Upper lobe of right lung (tissue), 1 donor: Measurements from ENCODE around the gene C13orf42. TPM values are rescaled to one million over a fixed set of nuclear protein-coding genes. Genes with fewer than 3 reads are reported as not detected.
"Not testable (repeated sequence)": the region's sequence is repeated elsewhere in the genome, so short reads cannot be mapped to it uniquely, and the experiment has no call there.

Experiments
- ATAC-seq: fragments of 200-7000 bp; cut with Tn5 transposase; one replicate; pipeline ENCODE4 v1.9.1; 2020; ENCODE audit warnings: mild to moderate bottlenecking, moderate library complexity
- DNase-seq: peaks from one replicate; pipeline ENCODE4 v3.0.0-alpha.2; 2020
- H3K27ac ChIP-seq: fragments of 200-600 bp; one replicate; pipeline ENCODE4 v1.8.0; 2022
- H3K27me3 ChIP-seq: fragments of 200-600 bp; one replicate; pipeline ENCODE4 v1.8.0; 2022; ENCODE audit warnings: mild to moderate bottlenecking
- H3K36me3 ChIP-seq: fragments of 200-600 bp; one replicate; pipeline ENCODE4 v1.8.0; 2022
- H3K4me1 ChIP-seq: fragments of 200-600 bp; one replicate; pipeline ENCODE4 v1.8.0; 2022
- H3K4me3 ChIP-seq: fragments of 200-600 bp; one replicate; pipeline ENCODE4 v1.8.0; 2022; ENCODE audit warnings: mild to moderate bottlenecking
- H3K9me3 ChIP-seq: fragments of 200-600 bp; one replicate; pipeline ENCODE4 v1.8.0; 2022
- intact Hi-C: fragments of 100-400 bp; cut with DNase I; formaldehyde crosslinking; loops from one replicate; pipeline ENCODE4 v1.11.0; 2022
- total RNA-seq: library from RNA; stranded (reverse); fragmentation: NEBNext Ultra II Directional; extraction: Animal tissue kit (Norgen Biotek cat#: 25700); gene quantifications from one replicate; pipeline ENCODE4 v1.2.1, GENCODE V29; 2021
- TF ChIP-seq, protein P1 (sequence below): fragments of 200-600 bp; IDR thresholded peaks from one replicate; pipeline ENCODE4 v1.8.0; 2022; ENCODE audit warnings: antibody characterized with exemption
- donor health status: DM: no; HTN: yes; CAD: no; lungs with severe emphysema.

C13orf42 gene
- total RNA-seq, 1 donor from 2014 or later = not detected

DNA sequence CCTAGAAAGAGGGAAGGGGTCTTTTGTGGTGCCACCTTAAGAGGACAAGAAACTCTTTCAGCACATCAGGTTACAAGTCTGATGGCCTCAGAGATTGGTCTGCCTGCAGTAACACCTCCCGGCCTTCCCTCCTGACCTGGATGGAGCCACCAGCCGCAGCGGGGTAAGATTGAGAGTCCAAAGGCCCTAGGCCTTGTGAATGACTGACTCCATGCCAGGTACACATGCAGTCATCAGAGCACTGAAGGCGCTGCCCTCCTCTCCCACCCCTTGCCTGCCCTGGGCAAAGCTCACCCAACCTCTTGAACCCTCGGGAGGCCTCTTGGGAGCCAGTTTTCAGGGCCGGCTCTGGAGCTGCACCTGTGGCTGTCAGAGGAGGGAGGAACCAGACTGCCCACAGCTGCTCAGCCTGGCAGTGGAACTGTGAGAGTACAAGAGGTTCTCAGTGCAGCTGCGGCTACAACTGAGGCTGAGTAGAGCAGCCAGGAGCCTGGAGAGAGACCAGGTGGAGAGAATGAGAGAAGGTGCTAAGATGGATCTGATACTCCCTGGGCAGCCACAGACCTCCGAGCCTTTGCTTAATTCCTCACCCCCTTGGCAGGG lies 23.8 kb upstream of the C13orf42 start:
- no peaks in the 10 kb centered on the region for H3K4me1 ChIP-seq
- no peak for DNase-seq
- TF ChIP-seq, protein P1, sequence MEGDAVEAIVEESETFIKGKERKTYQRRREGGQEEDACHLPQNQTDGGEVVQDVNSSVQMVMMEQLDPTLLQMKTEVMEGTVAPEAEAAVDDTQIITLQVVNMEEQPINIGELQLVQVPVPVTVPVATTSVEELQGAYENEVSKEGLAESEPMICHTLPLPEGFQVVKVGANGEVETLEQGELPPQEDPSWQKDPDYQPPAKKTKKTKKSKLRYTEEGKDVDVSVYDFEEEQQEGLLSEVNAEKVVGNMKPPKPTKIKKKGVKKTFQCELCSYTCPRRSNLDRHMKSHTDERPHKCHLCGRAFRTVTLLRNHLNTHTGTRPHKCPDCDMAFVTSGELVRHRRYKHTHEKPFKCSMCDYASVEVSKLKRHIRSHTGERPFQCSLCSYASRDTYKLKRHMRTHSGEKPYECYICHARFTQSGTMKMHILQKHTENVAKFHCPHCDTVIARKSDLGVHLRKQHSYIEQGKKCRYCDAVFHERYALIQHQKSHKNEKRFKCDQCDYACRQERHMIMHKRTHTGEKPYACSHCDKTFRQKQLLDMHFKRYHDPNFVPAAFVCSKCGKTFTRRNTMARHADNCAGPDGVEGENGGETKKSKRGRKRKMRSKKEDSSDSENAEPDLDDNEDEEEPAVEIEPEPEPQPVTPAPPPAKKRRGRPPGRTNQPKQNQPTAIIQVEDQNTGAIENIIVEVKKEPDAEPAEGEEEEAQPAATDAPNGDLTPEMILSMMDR = no peak

DNA sequence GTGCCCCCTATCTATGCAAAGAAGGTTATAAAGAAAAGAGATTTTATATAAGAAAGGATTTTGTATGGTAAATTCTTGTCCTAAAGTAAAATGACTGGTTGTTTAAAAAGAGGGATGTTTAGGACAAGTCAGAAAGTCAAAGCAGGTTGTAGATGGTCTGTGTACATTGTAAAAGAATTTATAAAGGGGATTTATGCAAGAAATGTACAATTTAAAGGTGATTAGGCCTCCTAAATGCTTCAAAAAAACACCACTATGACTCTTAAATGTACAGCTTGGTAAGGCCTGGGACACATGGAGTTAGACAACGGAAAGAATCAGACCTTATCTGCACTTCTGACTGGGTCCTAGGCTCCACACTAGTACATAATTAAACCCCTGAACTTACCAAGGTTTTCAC lies 19.3 kb upstream of the C13orf42 start:
- no peak overlapping the region for H3K27ac ChIP-seq
- no peak overlapping the region for H3K4me3 ChIP-seq
- TF ChIP-seq, protein P1 = no peak
- ATAC-seq (no peak), DNase-seq (no peak)
- no peaks in the 10 kb centered on the region for H3K9me3 ChIP-seq
- H3K27me3 ChIP-seq = no peaks in the 10 kb centered on the region
- H3K4me1 ChIP-seq = no peaks in the 10 kb centered on the region
- H3K36me3 ChIP-seq = no peaks in the 10 kb centered on the region
- intact Hi-C loops = no loop called here

More for the DNA sequence above, 23.8 kb upstream of the C13orf42 start:
- no peaks in the 10 kb centered on the region for H3K36me3 ChIP-seq
- no peak overlapping the region for H3K27ac ChIP-seq
- intact Hi-C loops = no loop called here
- no peak overlapping the region for H3K4me3 ChIP-seq
- no peaks in the 10 kb centered on the region for H3K27me3 ChIP-seq
- no peaks in the 10 kb centered on the region for H3K9me3 ChIP-seq
- ATAC-seq = no peak

DNA sequence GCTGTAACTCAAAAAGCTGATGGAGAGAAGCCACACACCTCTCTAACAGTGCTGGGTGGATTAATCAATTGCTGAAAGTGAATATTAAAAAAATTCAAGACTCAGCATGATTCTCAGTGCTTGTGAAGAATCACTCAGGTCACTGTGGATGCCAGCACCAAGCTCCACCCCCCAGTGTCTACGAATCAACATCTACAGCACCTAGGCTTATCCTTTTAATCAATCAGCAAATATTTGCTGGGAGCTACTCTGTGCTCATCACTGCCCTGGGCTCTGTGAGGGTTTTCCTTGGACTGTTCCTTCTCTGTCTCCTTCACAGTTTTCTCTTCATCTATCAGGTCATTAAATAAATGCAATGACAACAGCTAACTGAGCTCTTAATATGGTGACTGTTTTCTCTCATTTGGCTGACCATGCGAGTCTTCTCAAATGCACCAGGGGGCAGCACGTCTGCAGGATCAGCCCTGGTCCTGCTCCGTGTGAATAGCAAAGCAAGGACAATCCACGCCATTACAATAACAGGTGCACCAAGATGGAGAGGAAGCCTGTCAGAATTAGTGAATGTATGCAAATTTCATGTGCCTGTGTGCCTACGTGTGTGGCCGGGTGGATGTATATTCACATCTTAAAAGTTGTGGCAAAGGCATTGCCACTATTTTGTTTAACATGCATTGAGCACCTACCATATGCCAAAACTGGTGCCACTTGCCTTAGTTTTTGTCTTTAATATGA lies 14.6 kb upstream of the C13orf42 start:
- intact Hi-C loops = loop anchor here (5.0 kb wide), 1 partner anchor 162 kb away; no protein-coding TSS in a partner anchor
- Histone ChIP-seq H3K27ac (no peak overlapping the region), H3K27me3 (no peaks in the 10 kb centered on the region), H3K9me3 (no peaks in the 10 kb centered on the region), H3K4me3 (no peak overlapping the region), H3K4me1 (no peaks in the 10 kb centered on the region), H3K36me3 (no peaks in the 10 kb centered on the region)
- ATAC-seq = peak; percentile 95
- TF ChIP-seq, protein P1 = peak; percentile 77
- DNase-seq = peak; percentile 69

DNA sequence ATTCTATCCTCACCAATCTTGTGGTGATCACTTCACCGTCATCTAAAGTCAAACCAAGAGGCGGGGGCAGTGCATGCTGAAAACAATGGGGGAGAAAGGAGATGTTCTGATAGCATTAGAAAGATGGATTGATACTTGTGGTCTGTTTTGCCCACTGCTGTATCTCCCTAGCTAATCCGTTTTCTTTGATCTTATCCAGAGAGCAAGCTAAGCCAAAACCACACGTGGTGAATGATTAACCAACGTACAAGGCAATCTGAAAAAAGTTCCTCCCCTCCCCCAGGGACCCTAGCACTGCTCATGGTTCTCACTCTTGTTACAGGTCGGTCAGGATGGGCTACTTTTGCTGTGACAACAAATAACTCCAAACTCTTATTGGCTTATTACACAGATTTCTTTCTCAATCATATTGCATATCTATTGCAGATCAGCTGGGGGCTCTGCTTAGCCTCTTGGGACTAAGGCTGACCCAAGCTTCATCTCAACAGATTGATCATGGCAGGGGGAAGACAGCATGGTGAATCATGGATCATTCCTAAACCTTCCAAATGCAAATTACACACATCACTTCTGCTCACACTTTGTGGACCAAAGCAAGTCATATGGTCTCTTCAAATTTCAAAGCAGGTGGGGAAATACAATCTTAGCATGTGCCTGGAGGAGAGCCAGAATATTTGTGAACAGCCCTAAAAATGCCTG lies 11.9 kb upstream of the C13orf42 start:
- TF ChIP-seq, protein P1 = no peak
- Histone ChIP-seq H3K4me3 (no peak overlapping the region), H3K27me3 (no peaks in the 10 kb centered on the region), H3K4me1 (no peaks in the 10 kb centered on the region), H3K27ac (no peak overlapping the region), H3K9me3 (no peaks in the 10 kb centered on the region), H3K36me3 (no peaks in the 10 kb centered on the region)
- intact Hi-C loops = no loop called here
- ATAC-seq = no peak
- no peak for DNase-seq

DNA sequence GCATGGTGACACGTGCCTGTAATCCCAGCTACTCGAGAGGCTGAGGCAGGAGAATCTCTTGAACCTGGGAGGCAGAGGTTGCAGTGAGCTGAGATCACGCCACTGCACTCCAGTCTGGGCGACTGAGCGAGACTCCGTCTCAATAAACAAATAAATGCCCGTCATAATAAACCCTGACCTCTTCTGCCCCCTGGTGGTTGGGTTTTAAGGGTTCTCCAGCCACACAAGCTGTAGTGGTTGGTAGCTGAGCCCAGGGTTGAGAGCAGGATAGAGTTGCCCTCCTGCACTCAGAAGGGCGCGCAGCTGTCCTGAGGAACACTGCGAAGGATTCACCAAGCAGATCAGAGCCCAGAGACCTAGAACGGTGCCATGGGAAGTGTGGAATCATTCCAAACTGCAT lies 9.8 kb upstream of the C13orf42 start:
- H3K4me3 ChIP-seq, DNase-seq, H3K27ac ChIP-seq, H3K36me3 ChIP-seq, intact Hi-C loops, H3K9me3 ChIP-seq, H3K4me1 ChIP-seq, H3K27me3 ChIP-seq: not testable (repeated sequence)
- TF ChIP-seq, protein P1 = peak; percentile 39
- ATAC-seq = peak; percentile 22
